A673 (cell line): ENCODE results near the gene CLSTN3. TPM values are rescaled to one million over a fixed set of nuclear protein-coding genes. Genes with fewer than 3 reads are reported as not detected.

Experiments
- BruUV-seq: library from RNA; stranded (reverse); fragments of 400-500 nt; replicated peaks from 2 replicates; lab custom pipeline; 2021; lab: Mats Ljungman, UMichigan
- CTCF ChIA-PET: fragments of 300-600 bp; sonication (Branson Sonifier 250); formaldehyde crosslinking; loops from one replicate; lab custom pipeline; 2022; ENCODE audit warnings: antibody characterized with exemption; lab: Charles Lee
- POLR2A ChIA-PET: fragments of 300-600 bp; sonication (Branson Sonifier 250); formaldehyde crosslinking; loops from one replicate; lab custom pipeline; 2022; ENCODE audit warnings: antibody characterized with exemption; ENCODE audit not compliant: low non-redundant PET; lab: Charles Lee
- DNase-seq: peaks from one replicate; pipeline ENCODE4 v3.0.0-alpha.2; 2015; ENCODE audit warnings: low spot score
- H3K27ac ChIP-seq: fragments of 200-600 bp; sonication (generic); 2 replicates; pipeline ENCODE4 v1.5.1; 2016; ENCODE audit warnings: mixed run types, low read depth, mild to moderate bottlenecking, mixed read lengths, antibody characterized with exemption, low read length; ENCODE audit not compliant: poor library complexity, severe bottlenecking
- H3K27me3 ChIP-seq: fragments of 200-600 bp; sonication (generic); replicated peaks from 2 replicates; pipeline ENCODE4 v1.6.1; 2017; ENCODE audit warnings: mixed run types, low read depth, mild to moderate bottlenecking, mixed read lengths, antibody characterized with exemption, low read length; ENCODE audit not compliant: insufficient read depth, poor library complexity
- H3K36me3 ChIP-seq: fragments of 200-600 bp; sonication (generic); 2 replicates; pipeline ENCODE4 v1.6.1; 2016; ENCODE audit warnings: mixed run types, mild to moderate bottlenecking, mixed read lengths, antibody characterized with exemption, low read length; ENCODE audit not compliant: insufficient read depth, poor library complexity, severe bottlenecking
- H3K4me1 ChIP-seq: fragments of 200-600 bp; sonication (generic); 2 replicates; pipeline ENCODE4 v1.6.1; 2017; ENCODE audit warnings: mixed run types, mild to moderate bottlenecking, mixed read lengths, antibody characterized with exemption, low read length; ENCODE audit not compliant: insufficient read depth, poor library complexity, severe bottlenecking
- H3K4me3 ChIP-seq: fragments of 200-600 bp; sonication (generic); 2 replicates; pipeline ENCODE4 v1.5.1; 2016; ENCODE audit warnings: low read depth, mixed run types, mild to moderate bottlenecking, mixed read lengths, low read length; ENCODE audit not compliant: poor library complexity, severe bottlenecking
- H3K9me3 ChIP-seq: fragments of 200-600 bp; sonication (generic); 2 replicates; pipeline ENCODE4 v1.6.1; 2016; ENCODE audit warnings: mixed run types, low read depth, mild to moderate bottlenecking, mixed read lengths, antibody characterized with exemption, low read length; ENCODE audit not compliant: poor library complexity, severe bottlenecking
- CTCF ChIP-seq: fragments of 300-800, 200-600 bp; sonication (generic); conservative IDR thresholded peaks from 2 replicates; pipeline ENCODE4 v1.5.1; 2017; ENCODE audit warnings: low read depth, mild to moderate bottlenecking, antibody characterized with exemption, low read length, moderate library complexity, mixed read lengths
- EZH2 ChIP-seq: fragments of 200-600 bp; sonication (generic); IDR thresholded peaks from 2 replicates; pipeline ENCODE4 v1.6.1; 2017; ENCODE audit warnings: borderline replicate concordance, low read depth, mild to moderate bottlenecking, mixed read lengths, antibody characterized with exemption, low read length; ENCODE audit not compliant: poor library complexity, severe bottlenecking
- intact Hi-C: fragments of 100-400 bp; cut with micrococcal nuclease; formaldehyde crosslinking; loops from one replicate; pipeline ENCODE4 v1.10.0; 2022; ENCODE audit not compliant: unreplicated experiment
- total RNA-seq: library from RNA; stranded (reverse); gene quantifications from 2 replicates; pipeline ENCODE4 v1.2.3, GENCODE V29; 2021

Gene CLSTN3
- total RNA-seq, 1 experiment from 2014 or later, result 10.7 TPM

- ChIA-PET CTCF (no interaction called here), POLR2A (no interaction called here)
- BruUV-seq, result no TSS peak
- no peaks in the 10 kb centered on the region for H3K9me3 ChIP-seq
- H3K27ac ChIP-seq, result no peak overlapping the region
- DNase-seq, result no peak
- H3K4me3 ChIP-seq, result no peak overlapping the region
- no peaks in the 10 kb centered on the region for H3K36me3 ChIP-seq
- TF ChIP-seq CTCF (no peak), EZH2 (no peak)
- peaks cover 8% of the 10 kb centered on the region for H3K4me1 ChIP-seq
- intact Hi-C loops, result loop anchor here (5.0 kb wide), 1 partner anchor 171 kb away; no protein-coding TSS in a partner anchor
- H3K27me3 ChIP-seq, result no peaks in the 10 kb centered on the region
These were observed 36.7 kb upstream of the CLSTN3 start for GRCh38 chr12:7093486-7093885.

- no TSS peak for BruUV-seq
These were observed 36.3 kb upstream of the CLSTN3 start for GRCh38 chr12:7093892-7094291.

GRCh38 chr12:7096006-7096932 is 33.9 kb upstream of the CLSTN3 start:
- BruUV-seq, result no TSS peak
- Histone ChIP-seq H3K27ac (no peak overlapping the region), H3K4me1 (no peaks in the 10 kb centered on the region), H3K4me3 (no peak overlapping the region), H3K9me3 (no peaks in the 10 kb centered on the region), H3K36me3 (no peaks in the 10 kb centered on the region), H3K27me3 (no peaks in the 10 kb centered on the region)
- CTCF ChIA-PET, result no interaction called here
- POLR2A ChIA-PET, result no interaction called here
- intact Hi-C loops, result no loop called here
- DNase-seq, result no peak
- TF ChIP-seq EZH2 (no peak), CTCF (no peak)

More at GRCh38 chr12:7093892-7094291, 36.3 kb upstream of the CLSTN3 start:
- TF ChIP-seq EZH2, result no peak
- no peak for TF ChIP-seq CTCF
- intact Hi-C loops, result loop anchor here (5.0 kb wide), 1 partner anchor 172 kb away; no protein-coding TSS in a partner anchor
- Histone ChIP-seq H3K4me3 (no peak overlapping the region), H3K27ac (no peak overlapping the region), H3K36me3 (no peaks in the 10 kb centered on the region), H3K9me3 (no peaks in the 10 kb centered on the region), H3K27me3 (no peaks in the 10 kb centered on the region), H3K4me1 (peaks cover 8% of the 10 kb centered on the region)
- DNase-seq, result no peak
- CTCF ChIA-PET, result no interaction called here
- POLR2A ChIA-PET, result no interaction called here
